Hepatocyte (in vitro differentiated cells): ENCODE data around the gene FKRP. TPM values are rescaled to one million over a fixed set of nuclear protein-coding genes. Genes with fewer than 3 reads are reported as not detected.

Experiments
- DNase-seq: peaks from one replicate; pipeline ENCODE4 v3.0.0-alpha.2; 2016; ENCODE audit warnings: low spot score
- H2AFZ ChIP-seq: fragments of 200-600 bp; sonication (generic); 2 replicates; pipeline ENCODE4 v1.6.0; 2016; ENCODE audit warnings: antibody characterized with exemption, mild to moderate bottlenecking
- H3K27ac ChIP-seq: fragments of 200-600 bp; sonication (generic); 2 replicates; pipeline ENCODE4 v1.5.1; 2016; ENCODE audit warnings: mild to moderate bottlenecking
- H3K27me3 ChIP-seq: fragments of 200-600 bp; sonication (generic); 2 replicates; pipeline ENCODE4 v1.6.1; 2016
- H3K36me3 ChIP-seq: fragments of 200-600 bp; sonication (generic); replicated peaks from 2 replicates; pipeline ENCODE4 v1.5.1; 2016; ENCODE audit warnings: low read depth; ENCODE audit not compliant: insufficient read depth
- H3K4me1 ChIP-seq: fragments of 200-600 bp; sonication (generic); 2 replicates; pipeline ENCODE4 v1.5.1; 2016; ENCODE audit warnings: mild to moderate bottlenecking, moderate library complexity; ENCODE audit not compliant: insufficient read depth
- H3K4me2 ChIP-seq: fragments of 200-600 bp; sonication (generic); 2 replicates; pipeline ENCODE4 v1.6.0; 2016
- H3K4me3 ChIP-seq: fragments of 200-600 bp; sonication (generic); 2 replicates; pipeline ENCODE4 v1.5.1; 2016; ENCODE audit warnings: mild to moderate bottlenecking
- H3K79me2 ChIP-seq: fragments of 200-600 bp; sonication (generic); 2 replicates; pipeline ENCODE4 v1.6.0; 2017; ENCODE audit warnings: mild to moderate bottlenecking
- H3K9me2 ChIP-seq: fragments of 200-600 bp; sonication (generic); replicated peaks from 2 replicates; pipeline ENCODE4 v1.6.0; 2017; ENCODE audit warnings: mild to moderate bottlenecking; ENCODE audit not compliant: insufficient read depth
- H3K9me3 ChIP-seq: fragments of 200-600 bp; sonication (generic); 2 replicates; pipeline ENCODE4 v1.5.1; 2016; ENCODE audit warnings: low read depth, mild to moderate bottlenecking
- H4K20me1 ChIP-seq: fragments of 200-600 bp; sonication (generic); 2 replicates; pipeline ENCODE4 v1.6.0; 2016; ENCODE audit warnings: mild to moderate bottlenecking; ENCODE audit not compliant: insufficient read depth, poor library complexity, severe bottlenecking
- CTCF ChIP-seq: fragments of 200-600 bp; sonication (generic); IDR thresholded peaks from 2 replicates; pipeline ENCODE4 v1.5.1; 2016; ENCODE audit warnings: antibody characterized with exemption, mild to moderate bottlenecking; ENCODE audit not compliant: poor library complexity
- EZH2 ChIP-seq: fragments of 200-600 bp; sonication (generic); IDR thresholded peaks from 2 replicates; pipeline ENCODE4 v1.6.1; 2016; ENCODE audit warnings: antibody characterized with exemption, mild to moderate bottlenecking, borderline replicate concordance
- EZH2phosphoT487 ChIP-seq: fragments of 200-600 bp; sonication (generic); IDR thresholded peaks from one replicate; pipeline ENCODE4 v1.6.1; 2018; ENCODE audit warnings: antibody characterized with exemption, mild to moderate bottlenecking, low read depth, moderate library complexity; ENCODE audit not compliant: unreplicated experiment, severe bottlenecking
- WGBS: methylation state at CpG from one replicate; pipeline ENCODE4 v1.1.6; 2016; ENCODE audit warnings: low lambda C conversion rate; ENCODE audit errors: missing lambda C conversion rate; 5-methylcytosine and 5-hydroxymethylcytosine counted together
- polyA plus RNA-seq: library from polyadenylated mRNA; unstranded; fragments of >200 nt; fragmentation: Nextera tagmentation; extraction: Ambion mirVana; gene quantifications from 2 replicates; pipeline ENCODE4 v1.2.1, GENCODE V29; 2016
- total RNA-seq: library from RNA; depleted of rRNA; stranded (reverse); fragments of >200 nt; gene quantifications from 2 replicates; pipeline ENCODE4 v1.2.3, GENCODE V29; 2014

Gene FKRP
- total and polyA plus RNA-seq, 2 experiments from 2014 or later = 18.7 to 23.6 TPM

- no peaks in the 10 kb centered on the region for H3K9me3 ChIP-seq
- no peak for TF ChIP-seq EZH2
- TF ChIP-seq EZH2phosphoT487 = no peak
- TF ChIP-seq CTCF = no peak
- H3K9me2 ChIP-seq = no peaks in the 10 kb centered on the region
- H3K79me2 ChIP-seq = peaks cover 91% of the 10 kb centered on the region
- H2AFZ ChIP-seq = no peak overlapping the region
- H3K4me1 ChIP-seq = peaks cover 11% of the 10 kb centered on the region
- H3K4me2 ChIP-seq = no peak overlapping the region
- H3K36me3 ChIP-seq = no peaks in the 10 kb centered on the region
- DNase-seq = no peak
- H4K20me1 ChIP-seq = peaks cover 88% of the 10 kb centered on the region
- no peaks in the 10 kb centered on the region for H3K27me3 ChIP-seq
- 89% methylated on average over 17 of the region's 17 CpGs for WGBS
- no peak overlapping the region for H3K4me3 ChIP-seq
- H3K27ac ChIP-seq = no peak overlapping the region
These were observed 4.4 kb upstream of the FKRP start for GRCh38 chr19:46741447-46741846.

- no peaks in the 10 kb centered on the region for H3K9me2 ChIP-seq
- no peak for TF ChIP-seq EZH2phosphoT487
- TF ChIP-seq EZH2 = no peak
- TF ChIP-seq CTCF = no peak
- H3K27ac ChIP-seq = no peak overlapping the region
- H4K20me1 ChIP-seq = peaks cover 78% of the 10 kb centered on the region
- no peaks in the 10 kb centered on the region for H3K36me3 ChIP-seq
- no peak overlapping the region for H3K4me3 ChIP-seq
- DNase-seq = no peak
- peak overlapping the region; percentile 96 for H3K4me2 ChIP-seq
- peaks cover 97% of the 10 kb centered on the region for H3K79me2 ChIP-seq
- no peaks in the 10 kb centered on the region for H3K27me3 ChIP-seq
- H2AFZ ChIP-seq = no peak overlapping the region
- H3K4me1 ChIP-seq = peaks cover 11% of the 10 kb centered on the region
- 89% methylated on average over 4 of the region's 4 CpGs for WGBS
- no peaks in the 10 kb centered on the region for H3K9me3 ChIP-seq
These were observed 2.9 kb upstream of the FKRP start for GRCh38 chr19:46742926-46743480.

GRCh38 chr19:46744005-46744691 is 1.7 kb upstream of the FKRP start:
- peak overlapping the region; percentile 96 for H3K4me2 ChIP-seq
- no peak overlapping the region for H3K4me3 ChIP-seq
- no peaks in the 10 kb centered on the region for H3K27me3 ChIP-seq
- H3K79me2 ChIP-seq = peaks cover 86% of the 10 kb centered on the region
- 87% methylated on average over 12 of the region's 12 CpGs for WGBS
- TF ChIP-seq EZH2 (no peak), CTCF (no peak), EZH2phosphoT487 (no peak)
- H3K9me2 ChIP-seq = no peaks in the 10 kb centered on the region
- no peak overlapping the region for H2AFZ ChIP-seq
- H3K27ac ChIP-seq = no peak overlapping the region
- no peaks in the 10 kb centered on the region for H3K36me3 ChIP-seq
- H3K4me1 ChIP-seq = peaks cover 11% of the 10 kb centered on the region
- peaks cover 67% of the 10 kb centered on the region for H4K20me1 ChIP-seq
- DNase-seq = no peak
- H3K9me3 ChIP-seq = no peaks in the 10 kb centered on the region
